ENCODE results near the gene OTOP3. TPM values are rescaled to one million over a fixed set of nuclear protein-coding genes. Genes with fewer than 3 reads are reported as not detected.

Gene OTOP3
- total RNA-seq, 1 experiment from 2014 or later, result not detected

DNA sequence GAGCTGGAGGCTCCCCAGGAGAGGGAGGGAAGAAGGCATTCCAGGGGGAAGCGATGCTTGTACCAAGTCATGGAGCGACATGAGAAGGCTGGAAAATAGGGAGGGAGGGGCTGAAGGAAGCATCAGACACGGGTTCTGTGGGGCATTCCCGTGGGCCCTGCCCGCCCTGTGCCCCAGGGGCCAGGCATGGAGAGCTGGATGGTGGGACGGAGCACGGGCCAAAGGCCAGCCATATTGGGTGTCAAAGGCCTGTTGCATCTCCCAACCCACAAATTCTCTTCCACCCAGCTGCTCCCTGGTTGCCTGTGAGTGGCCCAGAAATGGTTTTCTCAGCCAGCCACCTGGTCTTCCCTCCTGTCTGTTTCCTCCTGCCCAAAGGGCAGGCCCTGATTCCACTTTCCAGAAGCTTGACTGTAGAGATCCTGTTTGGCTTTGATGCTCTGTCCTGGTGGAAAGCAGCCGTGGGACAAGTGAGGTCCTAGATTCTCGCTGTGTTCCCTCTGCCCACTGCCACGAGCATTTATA lies 54.9 kb downstream of the OTOP3 start:
- intact Hi-C loops (cut with micrococcal nuclease; ENCODE audit: unreplicated experiment), result no loop called here
- CTCF ChIA-PET, result interaction anchor here (2.4 kb wide), 1 partner anchor 22 kb away, joined by 7 read pairs; the partner anchor contains the start of gene MRPL58
- BruUV-seq (replicated peaks), result TSS peak; percentile 60
- Histone ChIP-seq H3K4me1 (replicated peaks; ENCODE audit: insufficient read depth) (peaks cover 55% of the 10 kb centered on the region), H4K20me1 (ENCODE audit: insufficient read depth) (no peaks in the 10 kb centered on the region), H3F3A (ENCODE audit: insufficient read depth, low read depth) (peaks cover 52% of the 10 kb centered on the region; the same call in 1 of the 2 replicates), H3K79me2 (ENCODE audit: low read depth) (no peaks in the 10 kb centered on the region), H3K4me3 (no peak overlapping the region), H3K27me3 (ENCODE audit: insufficient read depth, low read depth) (no peaks in the 10 kb centered on the region), H3K9me3 (ENCODE audit: insufficient read depth, low read depth) (no peaks in the 10 kb centered on the region), H3K27ac (peak overlapping the region; percentile 80), H3K36me3 (ENCODE audit: low read depth) (no peaks in the 10 kb centered on the region), H3K9me2 (ENCODE audit: insufficient read depth) (no peaks in the 10 kb centered on the region), H2AFZ (no peak overlapping the region), H3K4me2 (no peak overlapping the region)
- DNase-seq, result no peak
- TF ChIP-seq EZH2 (IDR thresholded peaks at IDR 0.05; ENCODE audit: low read depth), result no peak
- TF ChIP-seq, protein P1, sequence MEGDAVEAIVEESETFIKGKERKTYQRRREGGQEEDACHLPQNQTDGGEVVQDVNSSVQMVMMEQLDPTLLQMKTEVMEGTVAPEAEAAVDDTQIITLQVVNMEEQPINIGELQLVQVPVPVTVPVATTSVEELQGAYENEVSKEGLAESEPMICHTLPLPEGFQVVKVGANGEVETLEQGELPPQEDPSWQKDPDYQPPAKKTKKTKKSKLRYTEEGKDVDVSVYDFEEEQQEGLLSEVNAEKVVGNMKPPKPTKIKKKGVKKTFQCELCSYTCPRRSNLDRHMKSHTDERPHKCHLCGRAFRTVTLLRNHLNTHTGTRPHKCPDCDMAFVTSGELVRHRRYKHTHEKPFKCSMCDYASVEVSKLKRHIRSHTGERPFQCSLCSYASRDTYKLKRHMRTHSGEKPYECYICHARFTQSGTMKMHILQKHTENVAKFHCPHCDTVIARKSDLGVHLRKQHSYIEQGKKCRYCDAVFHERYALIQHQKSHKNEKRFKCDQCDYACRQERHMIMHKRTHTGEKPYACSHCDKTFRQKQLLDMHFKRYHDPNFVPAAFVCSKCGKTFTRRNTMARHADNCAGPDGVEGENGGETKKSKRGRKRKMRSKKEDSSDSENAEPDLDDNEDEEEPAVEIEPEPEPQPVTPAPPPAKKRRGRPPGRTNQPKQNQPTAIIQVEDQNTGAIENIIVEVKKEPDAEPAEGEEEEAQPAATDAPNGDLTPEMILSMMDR (conservative IDR thresholded peaks at IDR 0.05), result no peak
- POLR2A ChIA-PET (ENCODE audit: unreplicated experiment), result no interaction called here

- H4K20me1 ChIP-seq (ENCODE audit: insufficient read depth), result no peaks in the 10 kb centered on the region
These were observed 56.5 kb downstream of the OTOP3 start for GRCh38 chr17:74992223-74992622.

GRCh38 chr17:74994440-74994839 lies 58.7 kb downstream of the OTOP3 start:
- Histone ChIP-seq H2AFZ (no peak overlapping the region), H3K9me2 (ENCODE audit: insufficient read depth) (no peaks in the 10 kb centered on the region), H3K4me1 (replicated peaks; ENCODE audit: insufficient read depth) (peaks cover 32% of the 10 kb centered on the region), H3F3A (ENCODE audit: insufficient read depth, low read depth) (peaks cover 33% of the 10 kb centered on the region; the same call in 1 of the 2 replicates), H3K79me2 (ENCODE audit: low read depth) (no peaks in the 10 kb centered on the region), H3K27ac (peak overlapping the region; percentile 80), H4K20me1 (ENCODE audit: insufficient read depth) (no peaks in the 10 kb centered on the region), H3K4me2 (no peak overlapping the region), H3K27me3 (ENCODE audit: insufficient read depth, low read depth) (no peaks in the 10 kb centered on the region), H3K9me3 (ENCODE audit: insufficient read depth, low read depth) (no peaks in the 10 kb centered on the region), H3K36me3 (ENCODE audit: low read depth) (no peaks in the 10 kb centered on the region), H3K4me3 (no peak overlapping the region)
- DNase-seq, result no peak
- CTCF ChIA-PET, result interaction anchor here (0.7 kb wide), 1 partner anchor 249 kb away, joined by 7 read pairs; no protein-coding TSS in a partner anchor
- intact Hi-C loops (cut with micrococcal nuclease; ENCODE audit: unreplicated experiment), result no loop called here
- no peak for TF ChIP-seq EZH2 (IDR thresholded peaks at IDR 0.05; ENCODE audit: low read depth)
- TF ChIP-seq, protein P1 (conservative IDR thresholded peaks at IDR 0.05), result no peak
- BruUV-seq (replicated peaks), result no TSS peak
- POLR2A ChIA-PET (ENCODE audit: unreplicated experiment), result no interaction called here

More at GRCh38 chr17:74992223-74992622, 56.5 kb downstream of the OTOP3 start:
- Histone ChIP-seq H3K9me3 (ENCODE audit: insufficient read depth, low read depth) (no peaks in the 10 kb centered on the region), H3K4me3 (no peak overlapping the region), H3K4me2 (peak overlapping the region; percentile 64), H3K36me3 (ENCODE audit: low read depth) (no peaks in the 10 kb centered on the region), H3K4me1 (replicated peaks; ENCODE audit: insufficient read depth) (peaks cover 44% of the 10 kb centered on the region), H2AFZ (no peak overlapping the region), H3K27me3 (ENCODE audit: insufficient read depth, low read depth) (no peaks in the 10 kb centered on the region), H3K27ac (peak overlapping the region; percentile 80), H3K9me2 (ENCODE audit: insufficient read depth) (no peaks in the 10 kb centered on the region), H3K79me2 (ENCODE audit: low read depth) (no peaks in the 10 kb centered on the region), H3F3A (ENCODE audit: insufficient read depth, low read depth) (peaks cover 41% of the 10 kb centered on the region; the same call in 1 of the 2 replicates)
- intact Hi-C loops (cut with micrococcal nuclease; ENCODE audit: unreplicated experiment), result loop anchor here (2.0 kb wide), 1 partner anchor 17 kb away; no protein-coding TSS in a partner anchor
- BruUV-seq (replicated peaks), result no TSS peak
- TF ChIP-seq, protein P1 (conservative IDR thresholded peaks at IDR 0.05), result no peak
- TF ChIP-seq EZH2 (IDR thresholded peaks at IDR 0.05; ENCODE audit: low read depth), result no peak
- peak in 1 of 2 experiments; percentile 31 for DNase-seq
- ChIA-PET CTCF (interaction anchor here (2.4 kb wide), 1 partner anchor 20 kb away, joined by 7 read pairs; the partner anchor contains the start of gene MRPL58), POLR2A (ENCODE audit: unreplicated experiment) (interaction anchor here (0.5 to 1.3 kb wide), 4 partner anchors 9 to 119 kb away, joined by 3 to 8 read pairs (median 7); partner anchors contain the start of genes FDXR and MRPL58)
